HG03097 (cell line): Measurements from ENCODE around the gene GLRX2.

Experiments
- ATAC-seq: cut with Tn5 transposase; IDR thresholded peaks from one replicate; pipeline ENCODE4 v1.9.1; 2021; ENCODE audit not compliant: unreplicated experiment, low FRiP score

GLRX2 gene

DNA sequence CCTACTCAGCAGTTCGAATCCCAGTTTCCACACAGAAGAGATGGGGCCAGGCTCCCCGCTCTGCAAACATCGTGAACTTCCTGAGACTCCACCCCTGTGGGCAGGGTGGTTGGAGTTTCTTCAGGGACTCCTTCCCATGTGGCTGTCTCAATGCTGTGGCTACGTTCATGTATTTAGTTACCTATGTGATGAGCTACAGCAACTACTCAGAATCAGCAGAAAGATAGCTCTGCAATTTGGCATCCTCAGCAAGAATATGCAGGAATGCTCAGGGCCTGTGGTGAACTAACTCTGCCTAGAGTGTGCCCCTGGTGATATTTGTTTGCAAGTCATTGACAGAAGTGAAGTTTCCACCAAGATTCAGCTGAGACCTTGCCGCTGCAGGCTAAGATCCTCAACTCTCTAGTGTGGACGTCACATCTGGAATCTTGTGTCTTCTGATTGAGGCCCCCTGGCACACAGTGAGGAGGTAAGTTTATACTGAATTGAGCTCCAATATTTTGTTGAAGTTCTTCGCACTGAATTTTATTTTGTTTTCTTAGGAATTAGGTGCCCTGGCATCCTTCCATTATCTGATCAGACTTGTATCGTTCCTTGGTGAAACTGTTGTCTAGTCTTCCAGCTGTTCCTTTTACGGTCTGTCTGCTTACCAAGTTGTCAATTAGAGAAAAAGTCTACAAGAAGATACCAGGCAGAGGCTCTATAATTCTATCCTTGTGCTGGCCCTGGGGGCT, 8.2 kb upstream of the GLRX2 start:
- no peak for ATAC-seq

DNA sequence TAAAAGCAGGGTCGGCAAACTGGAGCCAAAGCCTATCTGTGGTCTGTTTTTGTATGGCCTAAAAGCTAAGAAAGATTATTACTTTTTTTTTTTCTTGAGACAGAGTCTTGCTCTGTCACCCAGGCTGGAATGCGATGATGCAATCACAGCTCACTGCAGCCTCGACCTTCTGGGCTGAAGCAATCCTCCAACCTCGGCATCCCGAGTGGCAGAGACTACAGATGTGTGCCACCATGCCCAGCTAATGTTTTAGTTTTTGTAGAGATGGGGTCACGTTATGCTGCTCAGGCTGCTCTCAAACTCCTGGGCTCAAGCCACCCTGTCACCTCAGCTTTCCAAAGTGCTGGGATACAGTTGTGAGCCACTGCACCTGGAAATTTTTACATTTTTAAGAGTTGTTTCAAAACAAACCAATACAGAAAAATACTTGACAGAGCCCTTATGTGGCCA, 6.5 kb upstream of the GLRX2 start:
- no peak for ATAC-seq

DNA sequence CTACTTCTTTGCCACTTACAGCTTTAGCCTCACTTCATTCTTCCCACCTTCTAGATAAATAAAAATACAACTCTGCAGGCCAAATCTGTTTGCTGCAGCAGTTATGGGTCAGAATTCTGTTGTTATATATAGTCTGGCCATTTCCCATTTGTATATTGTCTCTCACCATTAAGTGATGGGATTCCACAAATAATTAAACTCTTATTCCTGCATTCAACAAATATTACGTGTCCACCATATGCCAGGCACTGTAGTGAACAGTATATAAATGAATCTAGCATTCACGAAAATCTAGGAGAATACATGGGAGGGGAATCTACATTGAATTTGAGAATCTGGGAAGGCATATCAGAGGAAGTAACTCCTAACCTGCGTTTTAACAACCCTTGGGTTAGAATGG, 5.7 kb upstream of the GLRX2 start:
- ATAC-seq, result no peak

DNA sequence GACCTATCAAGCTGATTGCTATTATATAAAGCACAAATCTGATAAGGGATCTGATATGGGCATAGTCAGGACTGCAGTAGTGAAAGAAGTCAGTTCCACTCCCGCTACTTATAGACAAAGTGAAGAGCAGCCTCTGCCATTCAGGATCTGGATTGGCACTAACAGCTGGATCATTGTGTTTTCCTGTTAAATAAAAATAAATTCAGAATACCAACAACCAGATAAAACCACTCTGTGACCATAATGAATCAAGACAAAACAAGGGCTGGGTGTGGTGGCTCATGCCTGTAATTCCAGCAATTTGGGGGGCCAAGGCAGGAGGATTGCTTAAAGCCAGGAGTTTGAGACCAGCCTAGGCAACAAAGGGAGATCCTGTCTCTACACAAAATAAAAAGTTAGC, 5.0 kb upstream of the GLRX2 start:
- ATAC-seq, result no peak

DNA sequence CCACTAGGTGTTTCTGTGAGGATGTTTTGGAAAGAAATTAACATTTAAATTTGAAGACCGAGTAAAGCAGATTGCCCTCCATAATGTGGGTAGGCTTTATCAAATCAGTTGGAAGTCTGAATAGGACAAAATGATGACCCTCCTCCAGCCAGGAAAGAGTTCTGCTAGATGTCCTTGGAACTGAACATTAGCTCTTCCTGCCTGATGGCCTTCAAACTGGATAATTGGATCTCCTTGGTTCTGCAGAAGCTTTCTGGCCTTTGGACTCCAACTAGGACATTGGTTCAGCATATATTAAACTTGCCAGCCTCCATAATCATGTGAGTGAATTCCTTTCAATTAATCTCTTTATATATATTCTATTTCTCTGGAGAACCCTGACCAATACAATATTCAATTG, 4.4 kb upstream of the GLRX2 start:
- ATAC-seq, result no peak

DNA sequence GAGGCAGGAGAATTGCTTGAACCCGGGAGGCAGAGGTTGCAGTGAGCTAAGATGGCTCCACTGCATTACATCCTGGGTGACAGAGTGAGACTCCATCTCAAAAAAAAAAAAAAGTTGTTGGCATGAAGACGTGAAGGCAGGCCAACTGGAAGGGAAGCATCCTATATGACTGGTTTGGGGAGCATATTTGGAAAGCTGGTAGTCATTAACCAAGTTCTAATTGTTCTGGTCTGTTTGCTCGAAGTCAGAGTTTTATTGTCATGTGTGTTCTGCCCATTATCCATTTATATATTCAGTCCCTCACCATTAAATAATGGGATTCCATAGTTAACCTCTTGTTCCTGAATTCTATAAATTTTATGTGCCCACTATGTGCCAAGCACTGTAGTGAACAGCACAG, 3.3 kb upstream of the GLRX2 start:
- no peak for ATAC-seq

DNA sequence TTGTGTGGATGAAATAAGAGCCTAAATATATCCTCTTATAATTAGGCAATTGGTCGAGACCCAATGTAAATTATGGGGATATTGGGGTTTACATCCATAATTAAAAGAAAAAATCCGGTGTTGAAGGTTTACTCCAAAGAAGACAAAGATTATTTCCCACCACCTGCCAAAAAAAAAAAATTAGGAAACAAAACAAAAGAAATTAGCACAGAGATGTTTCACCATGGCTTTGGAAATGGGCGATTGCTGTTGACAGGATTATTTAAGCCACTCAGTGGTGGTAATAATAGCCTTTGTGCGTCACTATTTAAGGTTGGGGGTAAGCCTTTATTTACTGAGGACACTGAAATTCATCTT, 585 bp upstream of the GLRX2 start:
- ATAC-seq, result no peak

DNA sequence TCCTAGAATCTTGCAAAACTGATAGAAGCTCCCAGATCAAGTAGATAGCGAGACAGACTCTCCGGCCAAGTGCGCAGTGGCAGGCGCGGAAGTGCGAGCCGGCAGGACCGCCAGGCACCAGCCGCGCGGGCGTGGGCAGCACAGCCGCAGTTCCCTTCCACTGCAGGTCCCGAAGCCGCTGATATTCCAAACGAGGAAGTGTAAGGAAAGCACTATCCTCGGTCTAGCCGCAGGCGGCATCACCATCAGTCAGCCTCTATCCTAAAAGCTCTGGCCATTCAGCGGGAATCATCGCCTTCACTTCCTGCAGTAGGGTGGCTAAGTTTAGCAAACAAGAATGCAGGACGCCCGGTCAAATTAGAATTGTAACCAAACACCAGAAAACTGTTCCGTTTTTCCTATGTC, 710 bp downstream of the GLRX2 start:
- ATAC-seq, result peak; percentile 39

DNA sequence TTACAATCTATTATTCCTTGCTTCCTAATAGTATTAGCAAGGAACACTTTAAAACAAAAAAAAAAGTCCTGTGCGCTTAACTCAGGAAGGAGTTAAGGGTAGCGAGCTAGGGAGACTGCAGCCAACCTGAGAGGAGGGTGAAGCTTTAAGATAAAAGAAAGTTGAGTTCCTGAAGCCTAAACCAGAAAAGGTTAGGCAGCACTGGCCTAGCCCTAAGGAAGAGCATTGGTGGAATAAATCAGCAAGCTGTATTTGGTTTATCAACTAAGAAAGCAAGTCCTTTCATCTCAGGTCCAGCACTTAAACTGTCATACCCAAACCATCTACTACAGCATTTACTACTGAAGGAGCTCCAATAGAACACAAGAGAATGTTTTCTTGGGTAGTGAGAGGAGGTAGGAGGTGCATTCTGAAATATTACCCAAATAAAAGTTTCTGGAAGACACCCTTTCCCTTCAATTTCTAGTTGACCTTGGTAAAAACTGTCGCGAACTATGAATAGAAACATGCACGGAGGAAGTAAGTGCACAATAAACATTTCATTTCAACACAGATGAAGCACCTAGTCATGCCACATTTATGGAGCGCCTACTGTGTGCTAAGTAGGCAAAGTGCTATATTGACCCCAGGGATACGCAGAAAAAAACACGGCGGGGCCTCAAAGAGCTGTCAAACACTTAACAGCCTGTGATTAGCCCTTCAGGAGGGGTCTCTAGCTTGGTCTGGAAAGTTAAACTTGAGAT, 1.3 kb downstream of the GLRX2 start:
- ATAC-seq, result no peak

DNA sequence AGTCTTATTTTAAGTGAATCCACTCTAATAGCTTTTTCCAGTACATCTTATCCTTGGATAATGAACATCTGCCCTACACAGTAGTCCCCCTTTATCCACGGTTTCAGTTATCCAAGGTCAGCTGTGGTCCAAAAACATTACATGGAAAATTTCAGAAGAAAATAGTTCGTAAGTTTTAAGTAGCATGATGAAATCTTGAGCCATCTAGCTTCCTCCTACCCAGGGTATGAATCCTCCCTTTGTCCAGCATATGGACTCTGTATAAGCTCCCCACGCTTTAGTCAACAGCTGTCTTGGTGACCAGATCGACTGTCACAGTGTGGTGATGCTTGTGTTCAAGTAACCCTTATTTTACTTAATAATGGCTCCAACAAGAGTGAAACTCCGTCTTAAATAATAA, 2.6 kb downstream of the GLRX2 start:
- no peak for ATAC-seq

DNA sequence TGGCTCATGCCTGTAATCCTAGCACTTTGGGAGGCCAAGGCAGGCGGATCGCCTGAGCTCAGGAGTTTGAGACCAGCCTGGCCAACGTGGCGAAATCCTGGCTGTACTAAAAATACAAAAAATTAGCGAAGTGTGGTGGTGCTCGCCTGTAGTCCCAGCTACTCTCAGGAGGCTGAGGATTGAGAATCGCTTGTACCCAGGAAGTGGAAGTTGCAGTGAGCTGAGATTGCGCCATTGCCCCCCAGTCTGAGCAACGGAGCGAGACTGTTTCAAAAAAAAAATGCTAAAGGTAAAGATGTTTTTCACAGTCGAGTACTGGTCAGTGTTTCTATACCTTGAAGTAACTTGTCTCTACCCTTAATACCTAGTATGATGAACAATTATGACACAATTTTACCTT, 11.1 kb downstream of the GLRX2 start:
- ATAC-seq, result no peak

DNA sequence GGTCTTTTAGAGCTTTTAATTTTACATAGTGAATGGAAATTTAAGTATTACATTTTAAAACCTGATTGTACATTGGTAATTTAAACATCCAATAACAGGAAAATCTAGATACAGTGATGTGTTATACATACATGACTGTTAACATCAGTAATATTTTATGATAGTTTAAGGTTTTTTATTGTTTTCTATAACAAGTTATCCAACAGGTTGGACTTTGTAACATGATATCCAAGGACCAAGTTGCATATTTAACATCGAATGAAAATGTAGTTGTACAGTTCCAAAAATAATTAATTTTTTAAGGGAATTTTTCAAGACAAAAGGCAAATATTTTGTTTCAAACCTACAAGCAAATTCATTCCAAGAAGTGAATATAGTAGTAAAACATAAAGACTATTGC, 14.3 kb downstream of the GLRX2 start:
- ATAC-seq, result no peak

DNA sequence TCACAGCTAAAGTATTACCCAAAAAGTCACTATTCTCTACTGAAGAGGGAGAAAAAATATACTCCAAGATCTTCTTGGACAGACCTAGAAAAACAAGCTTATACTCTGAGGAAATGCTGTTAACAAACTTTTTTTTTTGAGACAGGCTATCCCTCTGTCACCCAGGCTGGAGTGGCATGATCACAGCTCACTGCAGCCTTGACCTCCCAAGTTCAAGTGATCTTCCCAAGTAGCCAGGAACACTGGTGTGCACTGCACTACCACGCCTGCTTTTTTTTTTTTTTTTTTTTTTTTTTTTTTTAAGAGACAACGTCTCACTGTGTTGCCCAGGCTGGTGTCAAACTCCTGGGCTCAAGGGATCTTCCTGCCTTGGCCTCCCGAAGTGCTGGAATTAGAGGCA, 17.3 kb downstream of the GLRX2 start:
- ATAC-seq, result no peak

DNA sequence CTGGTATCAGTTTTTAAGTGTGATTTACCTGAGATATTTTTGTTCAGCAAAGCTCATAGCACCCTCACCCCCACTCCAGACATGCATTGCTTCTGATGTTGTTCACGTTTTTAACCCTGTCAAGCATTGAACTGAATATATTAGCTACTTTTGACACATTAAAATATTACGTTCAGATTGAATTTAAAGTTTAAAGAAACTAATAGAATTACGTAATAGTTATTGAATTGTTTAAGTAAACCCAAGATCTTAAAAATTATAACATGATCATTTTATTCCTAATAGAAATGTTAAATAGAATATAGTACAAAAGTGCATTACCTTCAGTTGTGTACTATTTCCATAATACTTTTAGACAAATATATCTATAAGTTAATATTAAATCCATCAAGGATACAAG, 18.9 kb downstream of the GLRX2 start:
- no peak for ATAC-seq

DNA sequence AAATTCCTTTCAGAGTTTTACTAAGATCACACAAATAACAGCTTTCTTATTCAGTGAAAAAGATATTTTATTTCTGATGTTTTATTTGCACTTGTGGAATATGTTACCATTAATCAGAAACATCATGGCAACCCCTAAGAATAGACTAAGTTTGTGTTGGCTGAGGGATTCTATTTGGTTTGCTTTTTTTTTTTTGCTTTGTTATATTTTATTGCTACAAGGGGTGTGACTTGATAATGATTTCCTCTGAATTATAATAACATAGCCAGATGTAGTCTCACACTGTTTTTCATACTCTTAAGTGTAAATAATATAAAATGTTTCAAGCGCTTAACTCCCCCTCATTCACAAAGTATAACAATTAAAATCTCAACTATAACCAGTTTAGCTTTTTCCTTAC, 20.0 kb downstream of the GLRX2 start:
- no peak for ATAC-seq

DNA sequence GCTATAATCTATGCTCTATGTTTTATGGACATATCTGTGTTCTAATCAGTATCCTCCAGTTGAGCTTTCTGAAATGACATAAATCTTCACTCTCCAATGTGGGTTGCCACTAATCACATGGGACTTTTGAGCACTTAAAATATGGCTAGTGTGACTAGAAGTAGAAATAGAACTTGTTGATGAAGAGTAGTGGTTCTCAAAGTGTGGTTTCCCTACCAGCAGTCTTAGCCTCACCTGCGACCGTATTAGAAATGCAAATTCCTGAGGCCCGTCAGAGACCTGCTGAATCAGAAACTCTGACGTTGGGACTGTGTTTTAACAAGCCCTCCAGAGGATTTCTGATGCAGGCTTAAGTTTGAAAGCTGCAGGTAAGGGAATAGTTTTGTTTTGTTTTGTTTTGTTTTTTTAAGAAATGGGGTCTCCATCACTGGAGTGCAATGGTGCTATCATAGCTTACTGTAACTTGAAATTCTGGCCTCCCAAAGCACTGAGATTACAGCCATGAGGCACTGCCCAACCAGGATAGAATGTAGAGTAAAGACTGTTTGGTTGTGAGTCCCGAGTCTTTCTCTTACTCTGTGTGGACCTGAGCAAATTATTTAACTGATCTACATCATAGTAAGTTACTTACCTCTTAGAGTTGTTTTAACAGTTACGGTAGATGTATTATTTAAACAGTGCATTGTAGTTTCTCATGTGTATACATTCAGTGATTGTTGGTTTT, 21.7 kb downstream of the GLRX2 start:
- ATAC-seq, result peak; percentile 68

DNA sequence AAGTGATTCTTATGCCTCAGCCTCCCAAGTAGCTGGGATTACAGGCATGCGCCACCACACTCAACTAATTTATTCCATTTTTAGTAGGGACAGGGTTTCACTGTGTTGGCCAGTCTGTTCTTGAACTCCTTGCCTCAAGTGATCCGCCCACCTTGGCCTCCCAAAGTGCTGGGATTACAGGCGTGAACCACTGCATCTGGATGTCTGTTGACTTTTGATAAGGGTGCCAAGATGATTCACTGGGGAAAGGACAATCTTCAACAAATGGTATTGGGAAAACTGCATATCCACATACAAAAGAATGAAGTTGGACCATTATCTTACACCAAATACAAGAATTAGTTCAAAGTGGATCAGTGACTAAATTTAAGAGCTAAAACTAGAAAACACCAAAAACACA, 26.0 kb downstream of the GLRX2 start:
- ATAC-seq, result no peak

DNA sequence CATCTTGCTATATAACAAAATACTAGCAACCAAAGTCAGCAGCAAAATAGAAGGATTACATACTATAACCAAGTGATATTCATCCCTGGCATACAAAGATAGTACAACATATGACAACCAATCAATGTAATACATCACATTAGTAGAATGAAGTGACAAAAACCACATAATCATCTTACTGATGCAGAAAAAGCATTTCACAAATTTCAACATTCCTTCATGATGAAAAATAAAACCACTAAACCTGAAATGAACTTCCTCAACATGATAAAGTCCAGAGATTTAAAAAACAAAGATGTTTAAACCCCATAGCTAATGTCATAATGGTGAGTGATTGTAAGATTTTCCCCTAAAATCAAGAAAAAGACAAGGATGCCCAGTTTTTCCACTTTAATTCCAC, 27.2 kb downstream of the GLRX2 start:
- ATAC-seq, result no peak

DNA sequence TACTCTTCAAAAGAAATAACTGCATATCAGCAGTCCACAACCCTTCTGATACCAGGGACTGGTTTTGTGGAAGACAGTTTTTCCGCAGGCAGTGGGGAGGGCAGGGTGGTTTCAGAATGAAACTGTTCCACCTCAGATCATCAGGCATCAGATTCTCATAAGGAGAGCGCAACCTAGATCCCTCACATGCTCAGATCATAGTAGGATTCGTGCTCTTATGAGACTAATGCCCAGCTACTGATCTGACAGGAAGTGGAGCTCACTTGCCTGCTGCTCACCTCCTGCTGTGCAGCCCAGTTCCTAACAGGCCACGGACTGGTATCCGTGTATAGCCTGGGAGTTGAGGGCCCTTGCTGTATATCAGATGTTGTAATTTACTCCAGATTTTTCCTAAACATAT, 34.3 kb downstream of the GLRX2 start:
- peak; percentile 54 for ATAC-seq

DNA sequence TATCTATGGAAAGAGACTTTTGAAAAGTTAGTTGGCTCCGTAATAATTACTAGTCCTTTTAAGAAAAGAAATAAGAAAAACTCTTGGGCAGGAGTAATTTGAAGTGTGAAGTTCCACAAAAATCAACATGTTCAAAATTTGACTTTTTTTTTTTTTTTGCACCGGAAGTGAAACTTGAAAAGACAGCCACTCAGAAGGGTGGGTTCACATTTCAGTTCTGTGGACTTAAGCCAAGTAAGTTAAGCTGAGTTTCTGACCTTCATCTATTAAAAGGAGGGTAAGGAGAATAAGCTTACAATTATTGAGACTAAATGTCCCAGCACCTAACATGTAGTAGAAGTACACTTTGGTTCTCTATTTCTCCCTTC, 34.8 kb downstream of the GLRX2 start:
- no peak for ATAC-seq

DNA sequence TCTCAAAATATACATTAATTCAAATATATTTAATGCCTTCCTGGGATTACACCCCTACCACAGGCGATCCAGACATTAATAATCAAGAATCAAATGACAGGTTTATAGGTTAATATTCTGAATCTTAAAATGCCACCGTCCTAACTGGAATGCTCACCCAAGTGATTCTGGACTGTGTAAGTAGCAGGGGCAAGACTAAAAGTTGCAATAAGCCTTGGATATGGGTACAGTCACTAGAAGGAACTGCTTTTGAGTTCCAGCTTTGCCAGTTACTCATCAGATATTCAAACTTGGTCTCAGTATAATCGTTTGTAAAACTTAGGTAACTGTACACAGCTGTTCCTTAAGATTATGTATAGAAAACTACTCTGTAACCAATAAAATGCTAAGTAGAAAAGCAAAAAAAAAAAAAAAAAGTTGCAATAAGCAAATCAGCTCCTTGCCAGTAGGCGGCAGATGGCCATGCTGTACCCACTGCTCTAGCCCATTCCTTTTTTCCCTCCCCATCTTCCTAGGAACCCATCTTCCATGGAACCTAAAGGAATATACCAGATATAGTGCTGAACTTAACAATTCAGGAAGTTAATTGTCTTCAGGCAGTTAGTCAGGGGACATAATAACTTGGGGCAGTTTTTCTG, 35.3 kb downstream of the GLRX2 start:
- ATAC-seq, result no peak
